ENCODE results near the gene TASOR. TPM values are rescaled to one million over a fixed set of nuclear protein-coding genes. Genes with fewer than 3 reads are reported as not detected.

Gene TASOR
- total RNA-seq, 1 donor from 2014 or later = 40.5 TPM

DNA sequence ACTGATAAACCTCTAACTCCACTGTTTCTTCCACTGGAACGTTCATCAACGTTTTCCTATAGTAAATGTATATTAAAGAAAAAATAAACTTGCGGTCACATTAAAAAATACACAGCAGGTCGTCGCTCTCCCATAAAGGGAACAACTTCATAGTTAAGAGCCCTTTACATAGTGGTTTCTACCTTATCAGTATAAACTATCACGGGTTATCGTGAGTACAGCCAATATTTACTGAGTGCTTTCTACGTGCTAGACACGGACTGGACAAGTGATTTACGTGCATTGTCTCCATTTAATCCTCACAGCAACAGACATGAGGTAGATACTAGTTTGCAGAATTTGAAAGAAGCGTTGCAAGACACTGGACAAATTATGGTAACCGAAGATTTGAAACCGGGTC, 964 bp upstream of the TASOR start:
- no peak overlapping the region for H3K4me3 ChIP-seq (ENCODE audit: low read depth, low read length)
- TF ChIP-seq, protein P1, sequence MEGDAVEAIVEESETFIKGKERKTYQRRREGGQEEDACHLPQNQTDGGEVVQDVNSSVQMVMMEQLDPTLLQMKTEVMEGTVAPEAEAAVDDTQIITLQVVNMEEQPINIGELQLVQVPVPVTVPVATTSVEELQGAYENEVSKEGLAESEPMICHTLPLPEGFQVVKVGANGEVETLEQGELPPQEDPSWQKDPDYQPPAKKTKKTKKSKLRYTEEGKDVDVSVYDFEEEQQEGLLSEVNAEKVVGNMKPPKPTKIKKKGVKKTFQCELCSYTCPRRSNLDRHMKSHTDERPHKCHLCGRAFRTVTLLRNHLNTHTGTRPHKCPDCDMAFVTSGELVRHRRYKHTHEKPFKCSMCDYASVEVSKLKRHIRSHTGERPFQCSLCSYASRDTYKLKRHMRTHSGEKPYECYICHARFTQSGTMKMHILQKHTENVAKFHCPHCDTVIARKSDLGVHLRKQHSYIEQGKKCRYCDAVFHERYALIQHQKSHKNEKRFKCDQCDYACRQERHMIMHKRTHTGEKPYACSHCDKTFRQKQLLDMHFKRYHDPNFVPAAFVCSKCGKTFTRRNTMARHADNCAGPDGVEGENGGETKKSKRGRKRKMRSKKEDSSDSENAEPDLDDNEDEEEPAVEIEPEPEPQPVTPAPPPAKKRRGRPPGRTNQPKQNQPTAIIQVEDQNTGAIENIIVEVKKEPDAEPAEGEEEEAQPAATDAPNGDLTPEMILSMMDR (conservative IDR thresholded peaks at IDR 0.05; ENCODE audit: low read depth, low read length) = no peak
- DNase-seq (ENCODE audit: low read depth) = no peak

DNA sequence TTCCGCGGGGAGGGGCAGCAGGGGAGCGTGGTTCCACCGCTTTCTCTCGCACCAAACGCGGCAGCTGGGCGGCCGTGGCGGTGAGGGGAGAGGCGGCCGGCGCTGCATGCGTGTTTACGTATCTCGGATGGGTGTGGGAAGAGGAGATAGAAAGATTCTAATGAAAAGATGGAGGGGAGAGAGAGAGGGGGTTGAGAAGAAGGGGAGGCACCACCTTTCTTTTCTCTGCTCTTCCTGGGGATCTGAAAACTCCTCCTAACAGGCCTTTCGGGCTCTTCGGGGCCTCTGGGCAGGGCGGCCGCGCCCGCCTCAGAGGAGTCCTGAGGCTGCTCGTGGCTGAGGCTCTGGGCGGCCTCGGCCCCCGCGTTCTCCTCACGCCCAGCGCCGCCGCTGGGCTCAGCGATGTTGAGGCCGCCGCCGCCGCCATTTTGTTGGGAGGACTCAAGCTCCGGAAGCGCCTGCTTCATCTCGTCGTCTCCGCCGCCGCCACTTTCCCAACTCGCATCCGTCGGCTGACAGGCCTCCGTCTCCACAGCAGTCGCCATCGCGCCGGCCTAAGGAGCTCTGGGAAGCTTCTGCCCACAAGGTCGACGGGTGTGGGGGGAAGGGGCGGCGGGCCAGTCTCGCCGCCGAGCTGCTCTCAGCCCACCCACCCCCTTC, 473 bp downstream of the TASOR start:
- no peak for DNase-seq (ENCODE audit: low read depth)
- H3K4me3 ChIP-seq (ENCODE audit: low read depth, low read length) = peak overlapping the region; percentile 79
- TF ChIP-seq, protein P1 (conservative IDR thresholded peaks at IDR 0.05; ENCODE audit: low read depth, low read length) = no peak

DNA sequence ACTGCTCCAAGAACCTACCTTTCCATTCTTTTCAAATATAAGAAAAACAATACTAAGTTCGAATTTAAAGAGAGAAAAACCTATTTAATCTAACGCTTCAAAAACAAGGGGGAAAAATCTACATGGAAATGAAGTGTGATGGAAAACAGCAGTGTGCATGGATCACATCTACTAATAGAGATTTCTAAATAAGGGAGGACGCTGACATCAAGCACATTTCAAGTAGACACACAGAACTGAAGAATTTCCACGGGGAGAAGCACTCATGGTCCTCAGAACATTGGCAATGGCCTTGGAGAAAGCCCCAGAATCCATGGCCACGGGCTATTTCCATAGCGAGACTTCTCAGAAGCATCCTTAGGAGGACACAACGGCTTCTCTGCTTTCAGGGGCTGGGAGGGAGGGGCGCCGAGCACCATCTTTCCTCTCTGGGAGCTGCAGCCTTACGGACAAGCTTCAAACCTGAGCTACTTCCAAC, 1.0 kb downstream of the TASOR start:
- TF ChIP-seq, protein P1 (conservative IDR thresholded peaks at IDR 0.05; ENCODE audit: low read depth, low read length) = no peak
- no peak for DNase-seq (ENCODE audit: low read depth)
- peak overlapping the region; percentile 79 for H3K4me3 ChIP-seq (ENCODE audit: low read depth, low read length)

DNA sequence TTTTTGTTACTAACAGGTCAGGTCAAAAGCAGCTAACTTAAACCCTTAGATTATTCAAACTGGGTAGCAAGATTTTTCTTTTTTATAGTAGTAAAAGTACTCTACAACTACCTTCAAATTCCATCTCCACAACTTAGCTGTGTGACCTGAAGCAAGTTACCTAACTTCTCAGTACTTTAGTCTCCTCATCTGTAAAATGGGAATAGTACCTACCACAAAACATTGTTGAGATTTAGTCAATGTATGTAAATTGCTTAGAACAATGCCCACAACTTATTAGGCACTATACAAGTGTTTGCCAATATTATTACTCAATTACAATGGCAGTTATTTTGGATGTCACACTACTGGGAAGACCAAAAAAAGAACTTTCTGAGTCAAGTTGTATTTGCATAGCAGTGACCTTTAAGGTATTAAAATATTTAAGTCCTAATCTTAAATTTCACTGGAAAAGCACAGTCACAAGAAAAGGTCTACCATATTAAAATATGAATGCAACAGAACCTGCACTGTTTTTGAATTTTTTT, 2.9 kb downstream of the TASOR start:
- TF ChIP-seq, protein P1 (conservative IDR thresholded peaks at IDR 0.05; ENCODE audit: low read depth, low read length) = no peak
- no peak overlapping the region for H3K4me3 ChIP-seq (ENCODE audit: low read depth, low read length)
- DNase-seq (ENCODE audit: low read depth) = no peak

DNA sequence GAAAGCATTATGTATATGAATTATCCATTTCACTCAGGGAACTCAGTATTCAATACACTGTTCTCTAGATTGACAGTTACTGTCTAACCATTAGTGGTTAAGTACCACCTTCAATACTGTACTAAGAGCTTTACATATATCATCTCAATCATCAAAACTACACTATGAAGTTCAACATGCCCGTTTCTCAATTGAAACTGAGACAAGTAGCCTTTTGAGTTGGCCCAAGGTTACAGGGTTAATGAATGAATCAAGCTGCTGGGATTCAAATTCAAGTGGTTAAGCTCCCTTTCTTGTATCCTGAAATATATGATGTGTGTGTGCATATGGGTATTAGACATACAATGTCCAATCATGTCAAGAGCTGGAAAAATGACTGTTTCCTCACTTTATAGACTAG, 5.8 kb downstream of the TASOR start:
- TF ChIP-seq, protein P1 (conservative IDR thresholded peaks at IDR 0.05; ENCODE audit: low read depth, low read length) = no peak
- no peak for DNase-seq (ENCODE audit: low read depth)

DNA sequence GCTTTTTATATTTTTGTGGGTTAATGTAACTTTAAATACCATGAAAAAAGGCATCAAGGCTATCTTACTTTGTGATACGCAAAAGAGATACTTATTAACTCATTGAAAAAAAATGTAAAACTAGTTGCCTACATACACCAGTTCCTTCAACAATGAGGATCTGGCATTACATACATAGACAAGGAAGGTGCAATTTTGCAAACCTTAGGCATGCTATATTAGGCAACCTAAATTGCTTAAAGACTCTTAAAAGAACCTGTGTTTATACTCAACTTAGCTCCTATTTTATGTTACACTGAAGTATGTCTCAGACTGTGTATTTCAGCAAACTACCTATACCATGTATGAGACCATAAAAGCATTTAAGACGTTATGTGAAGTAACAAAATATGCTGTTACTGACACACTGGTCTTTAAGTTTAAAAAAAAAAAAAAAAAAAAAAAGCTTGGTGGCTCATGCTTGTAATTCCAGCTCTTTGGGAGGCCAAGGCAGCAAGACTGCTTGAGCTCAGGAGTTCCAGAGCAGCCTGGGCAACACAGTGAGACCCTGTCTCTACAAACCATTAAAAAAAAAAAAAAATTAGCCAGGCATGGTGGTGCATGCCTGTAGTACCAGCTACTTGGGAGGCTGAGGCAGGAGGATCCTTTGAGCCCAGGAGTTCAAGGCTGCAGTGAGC, 9.1 kb downstream of the TASOR start:
- TF ChIP-seq, protein P1 (conservative IDR thresholded peaks at IDR 0.05; ENCODE audit: low read depth, low read length) = no peak
- no peak overlapping the region for H3K4me3 ChIP-seq (ENCODE audit: low read depth, low read length)

More for the DNA sequence above, 5.8 kb downstream of the TASOR start:
- H3K4me3 ChIP-seq (ENCODE audit: low read depth, low read length) = no peak overlapping the region

More for the DNA sequence above, 9.1 kb downstream of the TASOR start:
- no peak for DNase-seq (ENCODE audit: low read depth)

All from epithelial cell of proximal tubule (primary cell).